ENCODE data around the gene ATP1A4. TPM values are rescaled to one million over a fixed set of nuclear protein-coding genes. Genes with fewer than 3 reads are reported as not detected.

The ATP1A4 gene
- total RNA-seq, 2 experiments from 2014 or later: not detected

- Histone ChIP-seq H3K4me1 (ENCODE audit: insufficient read depth, low read length, poor library complexity, severe bottlenecking) (no peaks in the 10 kb centered on the region), H3K4me2 (ENCODE audit: low read length) (no peak overlapping the region), H4K20me1 (ENCODE audit: insufficient read depth, low read length) (no peaks in the 10 kb centered on the region), H3K27ac (ENCODE audit: low read depth, low read length, poor library complexity, severe bottlenecking) (no peak overlapping the region), H3K79me2 (ENCODE audit: insufficient read depth, low read depth, low read length) (no peaks in the 10 kb centered on the region), H3K9me3 (ENCODE audit: low read length) (no peaks in the 10 kb centered on the region), H2AFZ (ENCODE audit: low read length) (no peak overlapping the region), H3K4me3 (ENCODE audit: low read depth, low read length, poor library complexity, severe bottlenecking) (no peak overlapping the region), H3K9me2 (ENCODE audit: insufficient read depth, low read length) (no peaks in the 10 kb centered on the region), H3K36me3 (ENCODE audit: insufficient read depth, low read length) (no peaks in the 10 kb centered on the region)
- intact Hi-C loops (cut with micrococcal nuclease; ENCODE audit: unreplicated experiment): no loop called here
- no TSS peak for BruUV-seq (replicated peaks)
- ChIA-PET POLR2A (interaction anchor here (1.2 kb wide), 1 partner anchor 97 kb away, joined by 3 read pairs; no protein-coding TSS in a partner anchor), CTCF (ENCODE audit: unreplicated experiment) (no interaction called here)
- TF ChIP-seq CTCF (conservative IDR thresholded peaks at IDR 0.05; ENCODE audit: low read length) (no peak), EZH2phosphoT487 (IDR thresholded peaks at IDR 0.05; ENCODE audit: borderline replicate concordance, low read depth, low read length) (no peak)
- DNase-seq (ENCODE audit: low spot score): no peak
These were observed 5.8 kb downstream of the ATP1A4 start for GRCh38 chr1:160157174-160157573.

- no peaks in the 10 kb centered on the region for H3K4me1 ChIP-seq (ENCODE audit: insufficient read depth, low read length, poor library complexity, severe bottlenecking)
- H3K79me2 ChIP-seq (ENCODE audit: insufficient read depth, low read depth, low read length): no peaks in the 10 kb centered on the region
- no peak overlapping the region for H3K4me2 ChIP-seq (ENCODE audit: low read length)
- H3K27ac ChIP-seq (ENCODE audit: low read depth, low read length, poor library complexity, severe bottlenecking): no peak overlapping the region
- TF ChIP-seq CTCF (conservative IDR thresholded peaks at IDR 0.05; ENCODE audit: low read length) (no peak), EZH2phosphoT487 (IDR thresholded peaks at IDR 0.05; ENCODE audit: borderline replicate concordance, low read depth, low read length) (no peak)
- ChIA-PET POLR2A (interaction anchor here (1.2 kb wide), 1 partner anchor 98 kb away, joined by 3 read pairs; no protein-coding TSS in a partner anchor), CTCF (ENCODE audit: unreplicated experiment) (no interaction called here)
- DNase-seq (ENCODE audit: low spot score): no peak
- H3K4me3 ChIP-seq (ENCODE audit: low read depth, low read length, poor library complexity, severe bottlenecking): no peak overlapping the region
- no peaks in the 10 kb centered on the region for H3K9me2 ChIP-seq (ENCODE audit: insufficient read depth, low read length)
- no peaks in the 10 kb centered on the region for H3K36me3 ChIP-seq (ENCODE audit: insufficient read depth, low read length)
- no TSS peak for BruUV-seq (replicated peaks)
- no peaks in the 10 kb centered on the region for H4K20me1 ChIP-seq (ENCODE audit: insufficient read depth, low read length)
- H2AFZ ChIP-seq (ENCODE audit: low read length): no peak overlapping the region
- intact Hi-C loops (cut with micrococcal nuclease; ENCODE audit: unreplicated experiment): no loop called here
- H3K9me3 ChIP-seq (ENCODE audit: low read length): no peaks in the 10 kb centered on the region
These were observed 6.6 kb downstream of the ATP1A4 start for GRCh38 chr1:160158031-160158430.

- DNase-seq (ENCODE audit: low spot score): no peak
- no peaks in the 10 kb centered on the region for H4K20me1 ChIP-seq (ENCODE audit: insufficient read depth, low read length)
- no peaks in the 10 kb centered on the region for H3K4me1 ChIP-seq (ENCODE audit: insufficient read depth, low read length, poor library complexity, severe bottlenecking)
- no peak overlapping the region for H3K4me3 ChIP-seq (ENCODE audit: low read depth, low read length, poor library complexity, severe bottlenecking)
- H3K4me2 ChIP-seq (ENCODE audit: low read length): no peak overlapping the region
- POLR2A ChIA-PET: interaction anchor here (0.5 kb wide), 1 partner anchor 222 kb away, joined by 3 read pairs; no protein-coding TSS in a partner anchor
- intact Hi-C loops (cut with micrococcal nuclease; ENCODE audit: unreplicated experiment): no loop called here
- H3K9me2 ChIP-seq (ENCODE audit: insufficient read depth, low read length): no peaks in the 10 kb centered on the region
- no peaks in the 10 kb centered on the region for H3K79me2 ChIP-seq (ENCODE audit: insufficient read depth, low read depth, low read length)
- no peaks in the 10 kb centered on the region for H3K9me3 ChIP-seq (ENCODE audit: low read length)
- H2AFZ ChIP-seq (ENCODE audit: low read length): no peak overlapping the region
- CTCF ChIA-PET (ENCODE audit: unreplicated experiment): no interaction called here
- no TSS peak for BruUV-seq (replicated peaks)
- TF ChIP-seq CTCF (conservative IDR thresholded peaks at IDR 0.05; ENCODE audit: low read length): no peak
- H3K27ac ChIP-seq (ENCODE audit: low read depth, low read length, poor library complexity, severe bottlenecking): no peak overlapping the region
- H3K36me3 ChIP-seq (ENCODE audit: insufficient read depth, low read length): no peaks in the 10 kb centered on the region
These were observed 7.1 kb downstream of the ATP1A4 start for GRCh38 chr1:160158534-160158933.

All from OCI-LY7 (cell line).